C4-2B (cell line): Measurements from ENCODE around the gene GPRIN1.

Experiments used
- ZFX ChIP-seq: fragments of 450-650 bp; IDR thresholded peaks from 2 replicates; pipeline ENCODE4 v1.6.1; 2017
- TF ChIP-seq, protein P1 (sequence below): fragments of 450-650 bp; conservative IDR thresholded peaks from 2 replicates; pipeline ENCODE4 v1.5.1; 2017; ENCODE audit warnings: mild to moderate bottlenecking

DNA sequence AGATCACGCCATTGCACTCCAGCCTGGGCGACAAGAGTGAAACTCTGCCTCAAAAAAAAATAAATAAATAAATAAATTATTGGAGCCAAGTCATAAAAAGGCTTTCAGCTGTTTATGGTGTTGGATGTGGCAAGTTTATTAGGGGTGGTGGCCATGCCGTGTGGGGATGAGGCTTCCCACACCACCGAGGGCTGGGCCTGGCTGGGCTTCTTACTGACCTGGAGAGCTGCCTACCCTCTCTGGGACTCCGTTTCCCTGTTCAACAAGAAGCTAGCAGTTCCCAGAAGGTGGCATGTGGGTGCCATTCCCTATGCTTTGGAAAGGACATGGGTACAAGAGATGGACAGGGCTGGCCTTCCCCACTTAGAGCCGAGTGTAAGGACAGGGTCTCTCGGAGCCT lies 22.6 kb downstream of the GPRIN1 start:
- TF ChIP-seq, protein P1, sequence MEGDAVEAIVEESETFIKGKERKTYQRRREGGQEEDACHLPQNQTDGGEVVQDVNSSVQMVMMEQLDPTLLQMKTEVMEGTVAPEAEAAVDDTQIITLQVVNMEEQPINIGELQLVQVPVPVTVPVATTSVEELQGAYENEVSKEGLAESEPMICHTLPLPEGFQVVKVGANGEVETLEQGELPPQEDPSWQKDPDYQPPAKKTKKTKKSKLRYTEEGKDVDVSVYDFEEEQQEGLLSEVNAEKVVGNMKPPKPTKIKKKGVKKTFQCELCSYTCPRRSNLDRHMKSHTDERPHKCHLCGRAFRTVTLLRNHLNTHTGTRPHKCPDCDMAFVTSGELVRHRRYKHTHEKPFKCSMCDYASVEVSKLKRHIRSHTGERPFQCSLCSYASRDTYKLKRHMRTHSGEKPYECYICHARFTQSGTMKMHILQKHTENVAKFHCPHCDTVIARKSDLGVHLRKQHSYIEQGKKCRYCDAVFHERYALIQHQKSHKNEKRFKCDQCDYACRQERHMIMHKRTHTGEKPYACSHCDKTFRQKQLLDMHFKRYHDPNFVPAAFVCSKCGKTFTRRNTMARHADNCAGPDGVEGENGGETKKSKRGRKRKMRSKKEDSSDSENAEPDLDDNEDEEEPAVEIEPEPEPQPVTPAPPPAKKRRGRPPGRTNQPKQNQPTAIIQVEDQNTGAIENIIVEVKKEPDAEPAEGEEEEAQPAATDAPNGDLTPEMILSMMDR = no peak
- no peak for TF ChIP-seq ZFX
